Stimulated activated CD4-positive, alpha-beta T cell treated with anti-CD3 and anti-CD28 coated beads, TNF-alpha, amount 100 ng/mL, for 1 hour (primary cell): ENCODE measurements around the gene XPO6.
"Not testable (repeated sequence)": the region's sequence is repeated elsewhere in the genome, so short reads cannot be mapped to it uniquely, and the experiment has no call there.

Source experiments
- DNase-seq, 3 donors: peaks; one replicate each; pipeline ENCODE4 v3.0.0-alpha.2; 2020; ENCODE audit warnings: low read depth in 3 of 3, low spot score in 1 of 3

The XPO6 gene

DNA sequence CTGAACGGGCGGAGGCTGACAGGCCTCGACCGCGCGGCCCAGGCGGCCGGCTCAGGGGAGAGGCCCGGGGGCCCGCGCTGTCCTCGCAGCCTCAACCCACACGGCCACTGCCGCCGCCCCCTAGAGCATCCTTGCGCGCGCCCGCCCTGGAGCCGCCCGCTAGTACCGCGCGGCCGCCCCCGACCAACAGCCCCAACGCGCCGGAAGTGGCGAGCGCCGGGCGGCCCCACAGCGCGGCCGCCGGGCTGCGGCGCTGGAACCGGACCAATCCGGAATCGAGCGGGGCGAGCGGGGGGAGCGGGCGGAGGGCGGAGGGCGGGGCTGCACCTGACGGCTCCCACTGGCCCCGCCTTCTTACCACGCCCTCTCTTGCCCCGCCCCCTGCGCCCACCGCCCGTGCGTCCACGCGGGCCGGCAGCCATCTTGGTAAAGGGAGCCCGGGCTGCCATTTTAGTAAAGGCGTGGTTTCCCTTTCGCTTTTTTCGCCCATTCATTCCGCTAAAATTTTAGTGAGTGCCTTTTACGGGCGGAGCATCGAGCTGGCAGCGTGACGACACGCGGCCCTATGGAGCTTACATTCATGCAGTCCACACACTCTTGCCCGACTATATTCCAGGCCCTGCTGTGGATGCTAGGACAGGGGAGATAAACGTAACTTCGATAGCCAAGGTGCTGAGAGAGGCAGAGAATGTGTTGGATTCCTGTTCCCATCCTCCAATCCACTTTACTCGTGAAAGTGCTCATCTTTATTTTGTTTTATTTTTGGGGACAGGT is at the start of gene XPO6:
TSS of gene XPO6 (minus strand) at position 208 of the 774 bp plus-strand sequence. CDS start 597 bp downstream, outside the sequence.
- peak; percentile 96 to 100 (median 99) for DNase-seq

DNA sequence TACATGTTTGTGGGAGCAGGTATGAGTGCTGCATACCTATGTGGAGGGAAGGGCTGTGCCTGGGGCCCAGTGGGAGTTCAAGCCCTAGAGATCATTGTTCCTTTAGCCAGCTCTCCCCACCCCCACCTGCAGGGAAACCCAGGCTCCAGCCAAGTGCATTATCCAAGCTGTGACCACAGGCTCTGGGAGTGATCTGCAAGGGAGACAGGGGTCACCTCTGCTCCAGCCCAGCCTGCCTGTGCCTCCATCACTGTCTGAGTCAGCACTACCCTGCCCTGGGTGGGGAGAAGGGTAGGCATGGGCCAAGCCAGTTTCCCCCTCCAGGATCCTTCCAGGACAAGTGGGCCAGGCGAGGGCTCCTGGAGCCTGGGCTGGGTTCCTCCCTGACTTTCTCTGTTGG is 48.4 kb upstream of the XPO6 start:
- no peak for DNase-seq

DNA sequence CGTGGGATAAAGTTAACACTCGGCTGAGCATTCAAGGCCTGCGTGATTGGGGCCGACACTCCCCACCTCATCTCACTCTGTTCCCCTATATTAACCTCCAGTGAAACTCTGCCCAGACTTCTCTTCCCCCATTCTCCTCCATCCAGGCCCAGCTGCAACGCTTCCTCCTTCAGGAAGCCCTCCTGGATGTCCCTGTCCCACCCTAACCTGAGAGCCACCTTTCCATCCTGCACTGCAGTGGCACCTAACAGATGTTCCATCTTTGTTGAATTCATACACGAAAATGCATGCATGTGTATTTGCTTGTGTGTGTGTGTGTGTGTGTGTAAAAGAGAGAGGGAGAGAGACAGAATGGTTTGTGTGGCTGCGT is 48.0 kb upstream of the XPO6 start:
- DNase-seq: no peak

DNA sequence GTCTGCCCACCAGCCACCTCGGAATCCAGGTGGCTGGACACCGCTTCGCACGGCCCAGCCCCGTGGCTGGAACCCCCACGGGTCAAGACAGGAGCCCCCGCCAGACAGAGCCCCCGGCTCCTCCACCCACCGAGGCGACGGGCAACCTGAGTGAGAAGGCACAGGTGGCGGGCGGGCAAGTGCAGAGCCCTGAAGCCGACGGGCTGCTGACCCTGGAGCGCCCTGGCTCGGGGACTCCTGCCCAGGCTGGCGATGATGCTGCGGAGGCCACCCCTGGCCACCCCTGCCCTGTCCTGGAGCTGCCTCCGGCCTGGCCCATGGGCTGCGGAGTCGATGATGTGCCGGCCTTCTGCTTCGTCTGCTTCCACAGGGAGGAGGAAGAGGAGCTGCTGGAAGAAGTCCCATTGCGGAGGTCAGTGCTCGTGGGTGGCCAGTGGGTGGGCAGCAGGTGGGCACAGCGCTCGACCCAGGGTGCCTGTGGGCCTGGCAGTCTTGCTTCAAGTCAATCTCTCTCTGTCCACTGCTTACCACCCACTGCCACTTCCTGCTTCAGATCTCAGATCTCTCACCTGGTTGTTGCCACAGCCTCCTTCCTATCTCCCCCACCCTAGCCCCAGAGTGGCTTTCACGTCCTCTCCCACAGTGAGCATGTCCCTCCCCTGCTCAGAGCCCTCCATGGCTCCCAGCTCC is 47.5 kb upstream of the XPO6 start:
- DNase-seq: no peak

DNA sequence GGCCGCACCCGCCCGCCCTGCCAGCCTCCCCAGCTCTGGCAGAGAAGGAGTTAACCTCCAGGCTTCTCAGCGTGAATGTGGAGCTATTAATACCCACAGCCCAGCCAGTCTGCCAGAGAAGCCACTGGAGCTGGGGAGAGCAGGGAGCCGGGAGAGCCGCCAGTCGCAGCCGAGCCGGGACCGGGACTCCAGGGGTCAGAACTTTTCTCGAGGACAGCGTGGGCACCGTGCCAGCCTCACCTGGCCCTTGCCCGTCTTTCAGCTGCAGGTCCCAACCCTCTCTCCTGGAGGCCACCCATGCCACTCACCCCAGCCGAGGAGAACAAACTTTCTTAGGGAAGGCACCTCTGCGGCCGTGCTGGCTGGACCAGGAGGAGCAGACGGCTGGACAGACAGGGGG is 46.8 kb upstream of the XPO6 start:
- DNase-seq: no peak

- DNase-seq: no peak
These were observed 45.5 kb upstream of the XPO6 start for GRCh38 chr16:28257256-28257655.

DNA sequence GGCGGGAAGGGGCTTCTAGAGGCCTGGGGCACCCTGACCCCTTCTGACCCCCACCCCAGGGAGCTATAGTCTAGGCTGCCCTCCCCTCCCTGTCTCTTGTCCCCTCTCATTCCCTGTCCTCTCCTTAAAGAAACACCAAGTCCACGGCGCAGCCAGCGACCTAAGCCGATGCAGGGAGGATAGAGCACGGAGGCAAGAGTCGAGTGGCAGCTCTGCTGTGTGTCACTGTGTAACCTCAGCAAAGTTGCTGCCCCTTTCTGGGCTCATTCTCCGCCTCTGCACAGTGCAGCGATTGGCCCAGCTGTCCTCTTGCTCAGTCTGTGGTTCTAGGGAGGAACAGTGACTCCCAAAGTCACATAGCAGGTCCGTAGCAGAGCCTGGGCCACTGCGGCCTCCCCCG is 44.1 kb upstream of the XPO6 start:
- no peak for DNase-seq

DNA sequence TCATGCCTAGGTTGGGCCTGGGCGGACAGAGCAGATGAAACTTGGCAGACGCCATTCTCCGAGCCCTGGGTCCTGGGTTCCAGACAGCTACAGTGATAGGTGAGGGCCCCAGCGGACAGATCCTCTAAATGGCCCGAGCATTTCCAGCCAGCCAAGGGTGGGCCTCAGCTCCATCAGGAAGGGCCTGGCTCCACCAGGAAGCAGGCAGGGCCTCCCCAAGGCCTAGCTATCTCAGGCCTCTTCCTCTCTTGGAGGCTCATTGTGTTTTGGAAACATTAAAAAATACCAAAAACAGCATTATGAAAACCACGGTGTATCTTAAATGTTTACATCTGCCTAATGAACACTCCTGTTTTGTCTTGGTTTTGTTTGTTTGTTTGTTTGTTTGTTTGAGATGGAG is 42.4 kb upstream of the XPO6 start:
- no peak for DNase-seq

DNA sequence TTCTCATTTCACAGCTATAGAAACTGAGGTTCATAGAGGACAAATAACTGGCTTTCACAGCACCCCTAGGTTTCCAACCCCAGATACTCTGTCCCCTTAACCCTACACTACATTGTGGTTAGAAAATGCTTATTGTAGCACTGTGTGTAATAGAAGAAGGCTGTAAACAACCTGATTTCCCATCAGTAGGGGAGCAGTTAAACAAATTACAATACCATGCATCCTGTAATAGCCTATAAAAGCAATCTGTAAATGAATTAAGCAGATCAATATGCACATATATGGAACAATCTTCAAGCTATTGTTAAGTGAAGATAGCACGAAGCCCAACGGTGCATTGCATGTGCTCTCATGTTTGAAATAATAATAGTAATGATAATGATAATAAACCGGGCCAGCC is 39.2 kb upstream of the XPO6 start:
- no peak for DNase-seq

DNA sequence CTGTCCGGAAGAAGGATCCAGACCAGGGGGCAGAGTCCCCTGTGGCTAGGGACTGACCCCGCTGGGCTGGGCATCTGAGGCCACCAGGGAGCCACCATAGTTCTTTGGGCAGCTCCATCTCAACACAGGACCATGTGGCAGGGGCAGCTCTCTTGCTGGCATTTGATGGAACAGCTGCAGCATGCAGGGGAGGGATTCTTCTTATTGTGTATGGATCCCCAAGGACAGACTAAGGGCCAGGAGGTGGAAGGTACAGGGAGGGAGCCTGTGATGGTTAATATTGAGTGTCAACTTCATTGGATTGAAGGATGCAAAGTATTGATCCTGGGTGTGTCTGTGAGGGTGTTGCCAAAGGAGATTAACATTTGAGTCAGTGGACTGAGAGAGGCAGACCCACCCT is 37.7 kb upstream of the XPO6 start:
- not testable (repeated sequence) for DNase-seq

DNA sequence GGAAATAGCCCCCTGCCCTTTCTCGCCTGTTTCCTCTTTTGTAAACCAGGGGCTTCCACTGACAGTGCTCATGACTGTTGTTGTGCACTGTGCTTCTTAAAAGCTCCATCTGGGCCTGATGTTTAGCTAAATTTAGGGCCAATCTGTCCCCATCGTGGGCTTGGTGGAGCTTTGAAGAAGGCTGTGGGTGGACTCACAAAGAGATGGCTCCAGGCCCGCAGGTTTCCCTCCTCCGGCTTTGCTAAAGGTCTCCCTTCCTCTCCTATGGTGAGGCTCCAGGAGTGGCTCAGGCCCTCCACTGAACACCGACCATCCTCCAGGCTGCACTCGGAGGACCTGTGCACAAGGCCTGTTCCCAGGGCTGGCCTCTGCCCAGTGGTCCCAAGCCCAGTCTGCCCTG is 30.2 kb upstream of the XPO6 start:
- DNase-seq: no peak

DNA sequence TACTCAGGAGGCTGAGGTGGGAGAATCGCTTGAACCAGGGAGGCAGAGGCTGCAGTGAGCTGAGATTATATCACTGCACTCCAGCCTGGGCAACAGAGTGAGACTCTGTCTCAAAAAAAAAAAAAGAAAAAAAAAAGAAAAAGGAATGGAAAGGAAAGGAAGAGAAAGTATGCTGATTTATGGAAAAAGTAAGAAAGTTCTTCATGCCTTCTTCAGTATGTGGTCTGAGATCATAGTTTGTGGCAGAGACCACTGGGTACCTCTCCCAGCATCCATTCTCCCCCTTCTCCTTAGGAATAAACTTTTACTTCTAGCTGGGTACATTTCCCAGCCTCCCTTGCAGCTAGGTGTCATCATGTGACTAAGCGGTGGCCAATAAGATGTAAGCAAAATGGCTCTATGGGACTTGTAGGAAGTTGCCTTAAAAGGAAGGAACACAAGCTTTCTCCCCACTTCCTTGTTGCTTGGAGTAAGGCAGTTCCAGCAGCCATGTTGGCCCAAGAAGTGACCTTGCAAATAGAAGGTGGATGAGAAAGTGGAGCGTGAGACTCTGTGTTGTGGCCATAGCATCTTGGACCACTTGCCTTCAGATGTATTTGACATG is 26.1 kb upstream of the XPO6 start:
- DNase-seq: no peak

- DNase-seq: no peak
These were observed 20.0 kb upstream of the XPO6 start for GRCh38 chr16:28231763-28232162.

GRCh38 chr16:28223909-28224308 is 12.1 kb upstream of the XPO6 start:
- not testable (repeated sequence) for DNase-seq

GRCh38 chr16:28219777-28220176 is 8.0 kb upstream of the XPO6 start:
- DNase-seq: not testable (repeated sequence)

DNA sequence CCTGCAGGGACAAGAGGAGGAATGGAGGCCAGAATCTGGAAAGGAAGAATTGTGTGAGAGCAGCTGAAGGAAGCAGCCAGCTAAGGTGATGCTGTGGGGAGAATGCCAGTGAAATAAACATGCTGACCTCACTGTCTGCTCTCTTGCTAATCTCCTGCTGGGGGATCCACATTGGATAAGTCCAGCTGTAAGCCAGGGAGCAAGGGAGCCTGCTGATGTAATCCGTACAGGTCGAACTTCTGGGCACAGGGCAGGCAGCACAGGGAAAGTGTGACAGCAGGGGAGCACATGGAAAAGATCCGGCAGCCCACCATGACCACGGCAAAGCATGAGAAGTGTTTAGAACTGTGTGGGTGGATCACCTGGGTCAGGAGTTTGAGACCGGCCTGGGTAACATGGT is 7.5 kb upstream of the XPO6 start:
- no peak for DNase-seq

GRCh38 chr16:28218109-28218508 is 6.3 kb upstream of the XPO6 start:
- DNase-seq: peak in 2 of 3 donors; percentile 31 to 36

DNA sequence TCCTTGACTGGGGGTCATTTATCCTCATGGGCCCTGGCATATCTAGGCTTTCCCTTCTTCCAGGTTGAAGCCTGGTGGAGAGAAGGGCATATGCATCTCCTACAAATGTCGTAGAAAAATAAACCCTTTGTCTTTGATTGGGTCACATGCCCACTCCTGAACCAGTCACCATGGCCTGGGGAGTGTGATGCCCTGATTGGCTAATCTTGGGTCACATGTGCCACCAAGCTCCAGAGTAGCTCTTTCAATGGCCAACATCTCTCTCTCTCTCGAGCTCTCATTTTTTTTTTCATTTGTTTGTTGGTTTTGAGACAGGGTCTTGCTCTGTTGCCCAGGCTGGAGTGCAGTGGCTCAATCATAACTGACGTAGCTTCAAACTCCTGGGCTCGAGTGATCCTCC is 5.6 kb upstream of the XPO6 start:
- no peak for DNase-seq

GRCh38 chr16:28213396-28213795 is 1.6 kb upstream of the XPO6 start:
- DNase-seq: no peak

DNA sequence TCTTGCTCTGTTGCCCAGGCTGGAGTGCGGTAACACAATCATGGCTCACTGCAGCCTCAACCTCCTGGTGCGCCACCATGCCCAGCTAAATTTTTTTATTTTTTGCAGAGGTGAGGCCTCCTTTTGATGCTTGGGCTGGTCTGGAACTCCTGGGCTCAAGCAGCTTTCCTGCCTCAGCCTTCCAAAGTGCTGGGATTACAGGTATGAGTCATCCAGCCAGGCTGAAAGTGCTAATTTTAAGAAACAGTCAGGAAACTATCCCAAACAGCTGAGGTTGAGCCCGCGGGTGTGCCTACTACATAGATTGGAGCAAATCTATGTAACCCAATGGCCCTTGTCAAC is 738 bp upstream of the XPO6 start:
- DNase-seq: no peak

DNA sequence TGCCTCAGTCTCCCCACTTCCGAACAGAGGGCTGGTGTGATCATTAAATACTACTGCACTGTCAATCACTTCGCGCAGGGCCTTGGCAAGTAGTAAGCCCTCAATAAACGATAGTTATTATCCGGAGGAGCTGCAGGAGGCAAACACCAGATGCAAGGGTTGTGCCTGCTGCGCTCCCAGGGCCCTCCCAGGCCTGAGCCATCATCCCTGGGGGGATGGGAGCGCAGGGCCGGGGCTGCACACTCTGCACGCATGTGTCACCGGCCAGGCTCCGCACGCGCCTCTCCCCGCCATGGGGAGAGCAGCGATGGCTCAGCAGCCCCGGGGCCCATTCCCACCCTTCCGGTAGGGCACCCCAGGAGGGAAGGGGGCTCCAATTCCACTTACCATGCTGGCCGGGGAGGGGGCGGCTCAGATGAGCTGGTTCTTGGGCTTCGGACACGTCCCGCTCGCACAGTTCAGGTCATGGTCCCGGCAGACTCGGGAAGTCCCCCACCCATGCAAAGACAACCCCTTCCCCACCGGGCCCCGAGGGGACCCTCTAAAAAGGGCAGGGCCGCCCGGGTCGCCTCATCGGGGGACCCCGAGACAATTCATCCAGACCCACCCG is 681 bp downstream of the XPO6 start:
- peak in 1 of 3 donors; percentile 52 for DNase-seq

GRCh38 chr16:28210264-28210663 is 1.5 kb downstream of the XPO6 start:
- no peak for DNase-seq
